Osteoblast (primary cell): ENCODE measurements around the gene PFN3. TPM values are rescaled to one million over a fixed set of nuclear protein-coding genes. Genes with fewer than 3 reads are reported as not detected.

Source experiments
- DNase-seq: peaks from one replicate; pipeline ENCODE4 v3.0.0; 2011; ENCODE audit warnings: low spot score, mixed read lengths; ENCODE audit not compliant: insufficient read length; ENCODE audit errors: missing footprints
- H2AFZ ChIP-seq: 2 replicates; pipeline ENCODE4 v1.6.0; 2011; ENCODE audit warnings: mild to moderate bottlenecking, low read length
- H3K27ac ChIP-seq: 2 replicates; pipeline ENCODE4 v1.5.1; 2011; ENCODE audit warnings: mild to moderate bottlenecking, low read depth, low read length, moderate library complexity
- H3K27me3 ChIP-seq: 2 replicates; pipeline ENCODE4 v1.6.0; 2012; ENCODE audit warnings: mild to moderate bottlenecking, control low read depth, inconsistent platforms, low read length, moderate library complexity; ENCODE audit not compliant: insufficient read depth
- H3K36me3 ChIP-seq: 2 replicates; pipeline ENCODE4 v1.5.1; 2011; ENCODE audit warnings: mild to moderate bottlenecking, low read length, control low read depth, moderate library complexity; ENCODE audit not compliant: insufficient read depth
- H3K4me1 ChIP-seq: 2 replicates; pipeline ENCODE4 v1.5.1; 2011; ENCODE audit warnings: mild to moderate bottlenecking, low read length, control low read depth, moderate library complexity; ENCODE audit not compliant: insufficient read depth
- H3K4me2 ChIP-seq: 2 replicates; pipeline ENCODE4 v1.6.0; 2011; ENCODE audit warnings: mild to moderate bottlenecking, low read length; ENCODE audit not compliant: insufficient read depth
- H3K4me3 ChIP-seq: fragments of 200-600 bp; sonication (generic); 3 replicates; pipeline ENCODE4 v1.5.1; 2012; ENCODE audit warnings: mild to moderate bottlenecking, low read length, inconsistent platforms; ENCODE audit not compliant: insufficient read depth
- H3K79me2 ChIP-seq: 2 replicates; pipeline ENCODE4 v1.6.0; 2012; ENCODE audit warnings: mild to moderate bottlenecking, low read length, control low read depth, inconsistent platforms; ENCODE audit not compliant: insufficient read depth
- H3K9me3 ChIP-seq: 2 replicates; pipeline ENCODE4 v1.5.1; 2011; ENCODE audit warnings: low read depth, low read length, control low read depth
- H4K20me1 ChIP-seq: 2 replicates; pipeline ENCODE4 v1.6.0; 2012; ENCODE audit warnings: mild to moderate bottlenecking, low read length, control low read depth; ENCODE audit not compliant: insufficient read depth
- total RNA-seq: library from RNA; depleted of rRNA; stranded (reverse); fragments of >200 nt; gene quantifications from 2 replicates; pipeline ENCODE4 v1.2.3, GENCODE V29; 2012
- TF ChIP-seq, protein P1 (sequence below): IDR thresholded peaks from 2 replicates; pipeline ENCODE4 v1.5.1; 2011; ENCODE audit warnings: mild to moderate bottlenecking, low read depth, low read length, moderate library complexity; ENCODE audit errors: extremely low read depth

PFN3 gene
- total RNA-seq, 1 donor = not detected

- no peak overlapping the region for H3K4me2 ChIP-seq
- no peaks in the 10 kb centered on the region for H3K9me3 ChIP-seq
- TF ChIP-seq, protein P1, sequence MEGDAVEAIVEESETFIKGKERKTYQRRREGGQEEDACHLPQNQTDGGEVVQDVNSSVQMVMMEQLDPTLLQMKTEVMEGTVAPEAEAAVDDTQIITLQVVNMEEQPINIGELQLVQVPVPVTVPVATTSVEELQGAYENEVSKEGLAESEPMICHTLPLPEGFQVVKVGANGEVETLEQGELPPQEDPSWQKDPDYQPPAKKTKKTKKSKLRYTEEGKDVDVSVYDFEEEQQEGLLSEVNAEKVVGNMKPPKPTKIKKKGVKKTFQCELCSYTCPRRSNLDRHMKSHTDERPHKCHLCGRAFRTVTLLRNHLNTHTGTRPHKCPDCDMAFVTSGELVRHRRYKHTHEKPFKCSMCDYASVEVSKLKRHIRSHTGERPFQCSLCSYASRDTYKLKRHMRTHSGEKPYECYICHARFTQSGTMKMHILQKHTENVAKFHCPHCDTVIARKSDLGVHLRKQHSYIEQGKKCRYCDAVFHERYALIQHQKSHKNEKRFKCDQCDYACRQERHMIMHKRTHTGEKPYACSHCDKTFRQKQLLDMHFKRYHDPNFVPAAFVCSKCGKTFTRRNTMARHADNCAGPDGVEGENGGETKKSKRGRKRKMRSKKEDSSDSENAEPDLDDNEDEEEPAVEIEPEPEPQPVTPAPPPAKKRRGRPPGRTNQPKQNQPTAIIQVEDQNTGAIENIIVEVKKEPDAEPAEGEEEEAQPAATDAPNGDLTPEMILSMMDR = no peak
Observed at GRCh38 chr5:177410575-177410974, 10.1 kb upstream of the PFN3 start.

DNA sequence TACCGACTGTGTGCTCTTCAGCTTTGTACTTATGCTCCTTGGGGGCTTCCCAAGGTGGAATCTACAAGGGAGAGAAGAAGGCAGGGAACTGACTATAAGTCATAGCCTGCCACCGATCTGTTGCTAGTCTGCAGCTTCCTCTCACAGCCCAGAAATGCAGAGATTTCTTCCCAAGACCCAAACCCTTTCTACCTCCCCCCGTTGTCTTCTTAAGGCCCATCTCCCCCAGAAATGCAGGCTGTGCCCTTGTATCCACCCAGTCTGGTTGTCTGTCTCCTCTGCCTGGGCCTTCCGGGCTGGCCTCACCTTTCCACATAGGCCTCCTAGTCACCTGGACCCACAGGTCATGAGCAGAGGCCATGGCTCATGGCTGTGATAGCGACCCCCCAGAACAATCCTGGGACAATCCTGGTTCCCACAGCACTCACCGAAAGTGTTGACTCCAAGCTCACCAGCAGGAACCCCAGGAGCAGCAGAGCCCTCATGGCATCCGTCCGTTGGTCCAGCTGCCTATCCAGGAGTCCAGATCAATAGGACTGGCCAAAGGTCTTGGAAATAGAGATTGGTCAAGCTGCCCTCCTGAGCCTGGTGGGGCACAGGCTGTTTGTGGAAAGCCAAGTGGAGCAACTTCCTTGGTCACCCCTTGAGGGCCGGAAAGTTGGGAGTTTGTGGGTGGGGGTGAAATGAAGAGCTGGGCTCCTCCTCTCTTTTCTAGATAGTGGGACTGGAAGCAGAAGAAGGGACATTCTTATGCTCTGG is 8.8 kb upstream of the PFN3 start, which contains the start of gene F12:
Gene F12 (minus strand): TSS at position 522 of the 759 bp plus-strand sequence. CDS start 37 bp downstream, at position 485.
- Histone ChIP-seq H2AFZ (no peak within 1 kb of the TSS), H3K79me2 (no peaks in the 10 kb centered on the region), H3K4me3 (no peak within 1 kb of the TSS), H3K27ac (no peak within 1 kb of the TSS), H3K27me3 (peaks cover 22% of the 10 kb centered on the region), H4K20me1 (no peaks in the 10 kb centered on the region), H3K36me3 (no peaks in the 10 kb centered on the region), H3K4me1 (peaks cover 4% of the 10 kb centered on the region), H3K4me2 (no peak within 1 kb of the TSS), H3K9me3 (no peaks in the 10 kb centered on the region)
- peak; percentile 56 for DNase-seq
- TF ChIP-seq, protein P1 = no peak

More at GRCh38 chr5:177410575-177410974, 10.1 kb upstream of the PFN3 start:
- no peaks in the 10 kb centered on the region for H3K36me3 ChIP-seq
- H4K20me1 ChIP-seq = no peaks in the 10 kb centered on the region
- peak; percentile 45 for DNase-seq
- H3K27me3 ChIP-seq = peaks cover 25% of the 10 kb centered on the region
- H3K4me1 ChIP-seq = no peaks in the 10 kb centered on the region
- no peak overlapping the region for H3K27ac ChIP-seq
- no peak overlapping the region for H3K4me3 ChIP-seq
- no peak overlapping the region for H2AFZ ChIP-seq
- H3K79me2 ChIP-seq = no peaks in the 10 kb centered on the region

- peaks cover 44% of the 10 kb centered on the region for H3K27me3 ChIP-seq
- TF ChIP-seq, protein P1 = no peak
- no peak overlapping the region for H3K27ac ChIP-seq
- H3K4me1 ChIP-seq = peaks cover 14% of the 10 kb centered on the region
- no peak overlapping the region for H2AFZ ChIP-seq
- no peaks in the 10 kb centered on the region for H3K79me2 ChIP-seq
- H3K9me3 ChIP-seq = no peaks in the 10 kb centered on the region
- H3K4me2 ChIP-seq = no peak overlapping the region
- H4K20me1 ChIP-seq = no peaks in the 10 kb centered on the region
- no peak overlapping the region for H3K4me3 ChIP-seq
- DNase-seq = peak; percentile 72
- no peaks in the 10 kb centered on the region for H3K36me3 ChIP-seq
Observed at GRCh38 chr5:177405805-177406204, 5.3 kb upstream of the PFN3 start.

- Histone ChIP-seq H3K4me1 (peaks cover 14% of the 10 kb centered on the region), H3K27ac (no peak overlapping the region), H3K9me3 (no peaks in the 10 kb centered on the region), H4K20me1 (no peaks in the 10 kb centered on the region), H3K4me2 (no peak overlapping the region), H3K36me3 (no peaks in the 10 kb centered on the region), H3K27me3 (peaks cover 49% of the 10 kb centered on the region), H3K79me2 (no peaks in the 10 kb centered on the region), H3K4me3 (no peak overlapping the region), H2AFZ (no peak overlapping the region)
- TF ChIP-seq, protein P1 = no peak
- DNase-seq = peak; percentile 73
Observed at GRCh38 chr5:177405312-177405711, 4.9 kb upstream of the PFN3 start.
